Endodermal cell (in vitro differentiated cells): ENCODE results near the gene RABGAP1L. TPM values are rescaled to one million over a fixed set of nuclear protein-coding genes. Genes with fewer than 3 reads are reported as not detected.

ENCODE experiments used
- DNase-seq: peaks from one replicate; pipeline ENCODE4 v3.0.0-alpha.2; 2017
- H3K27ac ChIP-seq: 2 replicates; pipeline ENCODE4 v1.5.1; 2013; ENCODE audit warnings: mild to moderate bottlenecking, low read depth, low read length, moderate library complexity
- H3K27me3 ChIP-seq: 2 replicates; pipeline ENCODE4 v1.6.1; 2013; ENCODE audit warnings: mild to moderate bottlenecking, low read length, moderate library complexity; ENCODE audit not compliant: insufficient read depth, control insufficient read depth, poor library complexity, severe bottlenecking
- H3K36me3 ChIP-seq: 2 replicates; pipeline ENCODE4 v1.7.0; 2013; ENCODE audit warnings: mild to moderate bottlenecking, low read length, moderate library complexity; ENCODE audit not compliant: control insufficient read depth, insufficient read depth
- H3K4me1 ChIP-seq: one replicate; pipeline ENCODE4 v1.7.0; 2013; ENCODE audit warnings: low read length; ENCODE audit not compliant: control insufficient read depth, insufficient read depth
- H3K4me3 ChIP-seq: 2 replicates; pipeline ENCODE4 v1.5.1; 2013; ENCODE audit warnings: mild to moderate bottlenecking, low read length, moderate library complexity
- H3K9ac ChIP-seq: 2 replicates; pipeline ENCODE4 v1.6.1; 2013; ENCODE audit warnings: mild to moderate bottlenecking, low read length, moderate library complexity; ENCODE audit not compliant: poor library complexity, severe bottlenecking; ENCODE audit errors: extremely low read depth
- H3K9me3 ChIP-seq: 2 replicates; pipeline ENCODE4 v1.6.1; 2013; ENCODE audit warnings: mild to moderate bottlenecking, low read length, moderate library complexity; ENCODE audit not compliant: control insufficient read depth
- H3K27ac Mint-ChIP-seq: 2 replicates; pipeline ENCODE4 v1.8.0; 2020; ENCODE audit warnings: mixed read lengths
- H3K27me3 Mint-ChIP-seq: 2 replicates; pipeline ENCODE4 v1.8.0; 2021; ENCODE audit warnings: mild to moderate bottlenecking, mixed read lengths; ENCODE audit not compliant: insufficient read depth
- H3K36me3 Mint-ChIP-seq: 2 replicates; pipeline ENCODE4 v1.8.0; 2020; ENCODE audit warnings: low read depth, mixed read lengths
- H3K4me1 Mint-ChIP-seq: 2 replicates; pipeline ENCODE4 v1.8.0; 2020; ENCODE audit warnings: mixed read lengths
- H3K4me3 Mint-ChIP-seq: 2 replicates; pipeline ENCODE4 v1.8.0; 2020; ENCODE audit warnings: mild to moderate bottlenecking, moderate library complexity, mixed read lengths
- H3K9me3 Mint-ChIP-seq: 2 replicates; pipeline ENCODE4 v1.8.0; 2020; ENCODE audit warnings: mild to moderate bottlenecking, mixed read lengths
- WGBS, 2 experiments: methylation state at CpG; one replicate each; pipeline versions ENCODE4 v1.1.5 to v1.1.7; 2013; ENCODE audit warnings: missing lambda C conversion rate in 2 of 2, mixed read lengths in 1 of 2; ENCODE audit not compliant: insufficient coverage in 1 of 2, insufficient read length in 1 of 2; 5-methylcytosine and 5-hydroxymethylcytosine counted together
- total RNA-seq, 2 donors: library from RNA; stranded (reverse); fragmentation: NEBNext Ultra II Directional in 1 of 2; extraction: Animal tissue kit (Norgen Biotek cat#: 25700) in 1 of 2; gene quantifications; 2 replicates in 1 of 2; 3 replicates in 1 of 2; pipeline ENCODE4 v1.2.1, GENCODE V29; 2021
- TF ChIP-seq, protein P1 (sequence below): fragments of 200-600 bp; sonication (generic); conservative IDR thresholded peaks from 2 replicates; pipeline ENCODE4 v1.5.0; 2021; ENCODE audit warnings: antibody characterized with exemption, mild to moderate bottlenecking

The RABGAP1L gene
- total RNA-seq, 2 donors from 2014 or later: 32.5 to 36.9 TPM

- no peak overlapping the region for H3K27ac Mint-ChIP-seq
- no peaks in the 10 kb centered on the region for H3K4me1 ChIP-seq
- H3K9me3 ChIP-seq: no peaks in the 10 kb centered on the region
- no peaks in the 10 kb centered on the region for H3K27me3 Mint-ChIP-seq
- H3K4me3 Mint-ChIP-seq: no peak overlapping the region
- H3K36me3 ChIP-seq: no peaks in the 10 kb centered on the region
- no peaks in the 10 kb centered on the region for H3K27me3 ChIP-seq
- no peak overlapping the region for H3K9ac ChIP-seq
- H3K4me3 ChIP-seq: no peak overlapping the region
- DNase-seq: peak; percentile 73
- peaks cover 3% of the 10 kb centered on the region for H3K4me1 Mint-ChIP-seq
- TF ChIP-seq, protein P1, sequence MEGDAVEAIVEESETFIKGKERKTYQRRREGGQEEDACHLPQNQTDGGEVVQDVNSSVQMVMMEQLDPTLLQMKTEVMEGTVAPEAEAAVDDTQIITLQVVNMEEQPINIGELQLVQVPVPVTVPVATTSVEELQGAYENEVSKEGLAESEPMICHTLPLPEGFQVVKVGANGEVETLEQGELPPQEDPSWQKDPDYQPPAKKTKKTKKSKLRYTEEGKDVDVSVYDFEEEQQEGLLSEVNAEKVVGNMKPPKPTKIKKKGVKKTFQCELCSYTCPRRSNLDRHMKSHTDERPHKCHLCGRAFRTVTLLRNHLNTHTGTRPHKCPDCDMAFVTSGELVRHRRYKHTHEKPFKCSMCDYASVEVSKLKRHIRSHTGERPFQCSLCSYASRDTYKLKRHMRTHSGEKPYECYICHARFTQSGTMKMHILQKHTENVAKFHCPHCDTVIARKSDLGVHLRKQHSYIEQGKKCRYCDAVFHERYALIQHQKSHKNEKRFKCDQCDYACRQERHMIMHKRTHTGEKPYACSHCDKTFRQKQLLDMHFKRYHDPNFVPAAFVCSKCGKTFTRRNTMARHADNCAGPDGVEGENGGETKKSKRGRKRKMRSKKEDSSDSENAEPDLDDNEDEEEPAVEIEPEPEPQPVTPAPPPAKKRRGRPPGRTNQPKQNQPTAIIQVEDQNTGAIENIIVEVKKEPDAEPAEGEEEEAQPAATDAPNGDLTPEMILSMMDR: no peak
- H3K9me3 Mint-ChIP-seq: no peaks in the 10 kb centered on the region
- 79 to 80% methylated on average over 3 to 5 of the region's 6 CpGs for WGBS, 2 experiments
- no peaks in the 10 kb centered on the region for H3K36me3 Mint-ChIP-seq
- no peak overlapping the region for H3K27ac ChIP-seq
These were observed 286.5 kb downstream of the RABGAP1L start for GRCh38 chr1:174445817-174446216.

DNA sequence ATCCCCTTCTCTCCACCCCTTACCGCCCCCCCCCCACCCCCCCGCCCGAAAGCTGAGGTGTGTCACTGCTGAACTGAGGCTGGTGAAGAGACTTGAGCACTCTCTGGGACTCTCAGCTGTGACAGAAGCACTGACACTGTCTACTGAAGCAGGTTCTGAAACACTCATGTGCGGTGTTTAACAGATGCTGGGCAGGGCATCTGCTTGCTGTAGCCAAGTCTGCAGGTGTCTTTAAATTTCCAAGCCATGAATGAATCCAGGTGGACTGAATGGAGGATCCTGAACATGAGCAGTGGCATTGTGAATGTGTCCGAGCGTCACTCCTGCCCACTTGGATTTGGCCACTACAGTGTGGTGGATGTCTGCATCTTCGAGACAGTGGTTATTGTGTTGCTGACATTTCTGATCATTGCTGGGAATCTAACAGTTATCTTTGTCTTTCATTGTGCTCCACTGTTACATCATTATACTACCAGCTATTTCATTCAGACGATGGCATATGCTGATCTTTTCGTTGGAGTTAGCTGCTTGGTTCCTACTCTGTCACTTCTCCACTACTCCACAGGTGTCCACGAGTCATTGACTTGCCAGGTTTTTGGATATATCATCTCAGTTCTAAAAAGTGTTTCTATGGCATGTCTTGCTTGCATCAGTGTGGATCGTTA, 288.7 kb downstream of the RABGAP1L start, which contains the start of gene GPR52:
Gene GPR52 (plus strand): TSS at position 99 of the 665 bp plus-strand sequence. CDS start 148 bp downstream, at position 247.
- Histone ChIP-seq H3K27me3 (no peaks in the 10 kb centered on the region), H3K4me1 (no peaks in the 10 kb centered on the region), H3K9me3 (no peaks in the 10 kb centered on the region), H3K4me3 (no peak within 1 kb of the TSS), H3K27ac (no peak within 1 kb of the TSS), H3K36me3 (no peaks in the 10 kb centered on the region), H3K9ac (no peak within 1 kb of the TSS)
- H3K36me3 Mint-ChIP-seq: no peaks in the 10 kb centered on the region
- no peak for DNase-seq
- no peak within 1 kb of the TSS for H3K4me3 Mint-ChIP-seq
- H3K27ac Mint-ChIP-seq: no peak within 1 kb of the TSS
- H3K4me1 Mint-ChIP-seq: peaks cover 3% of the 10 kb centered on the region
- H3K9me3 Mint-ChIP-seq: no peaks in the 10 kb centered on the region
- no peaks in the 10 kb centered on the region for H3K27me3 Mint-ChIP-seq
- 88 to 93% methylated on average over 5 to 10 of the region's 11 CpGs for WGBS, 2 experiments
- TF ChIP-seq, protein P1: no peak

DNA sequence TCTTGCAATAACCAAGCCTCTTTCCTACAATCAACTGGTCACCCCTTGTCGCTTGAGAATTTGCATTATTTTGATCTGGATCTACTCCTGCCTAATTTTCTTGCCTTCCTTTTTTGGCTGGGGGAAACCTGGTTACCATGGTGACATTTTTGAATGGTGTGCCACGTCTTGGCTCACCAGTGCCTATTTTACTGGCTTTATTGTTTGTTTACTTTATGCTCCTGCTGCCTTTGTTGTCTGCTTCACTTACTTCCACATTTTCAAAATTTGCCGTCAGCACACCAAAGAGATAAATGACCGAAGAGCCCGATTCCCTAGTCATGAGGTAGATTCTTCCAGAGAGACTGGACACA, 289.2 kb downstream of the RABGAP1L start:
- H3K27me3 Mint-ChIP-seq: no peaks in the 10 kb centered on the region
- WGBS, 2 experiments: 75 to 95% methylated on average over 2 to 5 of the region's 5 CpGs

More for the DNA sequence above, 289.2 kb downstream of the RABGAP1L start:
- H3K27ac ChIP-seq: no peak overlapping the region
- TF ChIP-seq, protein P1: no peak
- H3K27ac Mint-ChIP-seq: no peak overlapping the region
- peaks cover 3% of the 10 kb centered on the region for H3K4me1 Mint-ChIP-seq
- H3K9me3 ChIP-seq: no peaks in the 10 kb centered on the region
- no peak for DNase-seq
- H3K36me3 Mint-ChIP-seq: no peaks in the 10 kb centered on the region
- no peaks in the 10 kb centered on the region for H3K36me3 ChIP-seq
- H3K4me3 Mint-ChIP-seq: no peak overlapping the region
- H3K4me3 ChIP-seq: no peak overlapping the region
- H3K27me3 ChIP-seq: no peaks in the 10 kb centered on the region
- H3K4me1 ChIP-seq: no peaks in the 10 kb centered on the region
- H3K9ac ChIP-seq: no peak overlapping the region
- H3K9me3 Mint-ChIP-seq: no peaks in the 10 kb centered on the region
